GM12865 (cell line): ENCODE data around the gene BTNL2.

Experiments
- DNase-seq: peaks from one replicate; pipeline ENCODE4 v3.0.0; 2010; ENCODE audit warnings: low read depth
- H3K4me3 ChIP-seq: 2 replicates; pipeline ENCODE4 v1.5.1; 2011; ENCODE audit warnings: mild to moderate bottlenecking, low read depth, low read length, control low read depth
- TF ChIP-seq, protein P1 (sequence below): IDR thresholded peaks from 2 replicates; pipeline ENCODE4 v1.5.1; 2011; ENCODE audit warnings: low read length, control low read depth, low read depth, inconsistent platforms; ENCODE audit not compliant: insufficient read depth; ENCODE audit errors: missing control alignments

The BTNL2 gene

DNA sequence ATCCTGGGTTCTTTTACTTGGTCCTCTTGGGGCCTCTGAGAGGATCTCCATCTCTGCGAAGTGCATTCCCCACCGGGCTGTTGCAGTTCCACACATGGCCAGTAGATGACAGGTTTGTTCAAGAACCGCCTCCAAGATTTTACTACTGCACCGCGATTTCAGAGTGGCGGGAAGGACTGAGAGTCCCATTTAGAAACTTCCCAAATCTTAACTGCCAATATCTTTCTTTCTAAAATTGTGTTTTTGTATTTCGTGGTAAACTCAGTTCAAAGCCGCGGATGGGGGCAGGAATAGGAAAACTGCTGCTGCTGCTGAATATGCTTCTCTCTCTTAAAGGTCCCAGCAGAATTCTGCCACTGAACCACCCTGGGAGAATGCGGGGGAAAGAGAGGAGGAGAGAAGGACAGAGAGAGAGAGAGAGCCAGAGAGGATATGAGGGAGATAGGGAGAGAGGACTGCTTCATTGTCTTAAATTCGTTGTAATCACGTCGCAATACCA is 8.6 kb upstream of the BTNL2 start:
- DNase-seq, result peak; percentile 82
- TF ChIP-seq, protein P1, sequence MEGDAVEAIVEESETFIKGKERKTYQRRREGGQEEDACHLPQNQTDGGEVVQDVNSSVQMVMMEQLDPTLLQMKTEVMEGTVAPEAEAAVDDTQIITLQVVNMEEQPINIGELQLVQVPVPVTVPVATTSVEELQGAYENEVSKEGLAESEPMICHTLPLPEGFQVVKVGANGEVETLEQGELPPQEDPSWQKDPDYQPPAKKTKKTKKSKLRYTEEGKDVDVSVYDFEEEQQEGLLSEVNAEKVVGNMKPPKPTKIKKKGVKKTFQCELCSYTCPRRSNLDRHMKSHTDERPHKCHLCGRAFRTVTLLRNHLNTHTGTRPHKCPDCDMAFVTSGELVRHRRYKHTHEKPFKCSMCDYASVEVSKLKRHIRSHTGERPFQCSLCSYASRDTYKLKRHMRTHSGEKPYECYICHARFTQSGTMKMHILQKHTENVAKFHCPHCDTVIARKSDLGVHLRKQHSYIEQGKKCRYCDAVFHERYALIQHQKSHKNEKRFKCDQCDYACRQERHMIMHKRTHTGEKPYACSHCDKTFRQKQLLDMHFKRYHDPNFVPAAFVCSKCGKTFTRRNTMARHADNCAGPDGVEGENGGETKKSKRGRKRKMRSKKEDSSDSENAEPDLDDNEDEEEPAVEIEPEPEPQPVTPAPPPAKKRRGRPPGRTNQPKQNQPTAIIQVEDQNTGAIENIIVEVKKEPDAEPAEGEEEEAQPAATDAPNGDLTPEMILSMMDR, result peak; percentile 99
- no peak overlapping the region for H3K4me3 ChIP-seq

DNA sequence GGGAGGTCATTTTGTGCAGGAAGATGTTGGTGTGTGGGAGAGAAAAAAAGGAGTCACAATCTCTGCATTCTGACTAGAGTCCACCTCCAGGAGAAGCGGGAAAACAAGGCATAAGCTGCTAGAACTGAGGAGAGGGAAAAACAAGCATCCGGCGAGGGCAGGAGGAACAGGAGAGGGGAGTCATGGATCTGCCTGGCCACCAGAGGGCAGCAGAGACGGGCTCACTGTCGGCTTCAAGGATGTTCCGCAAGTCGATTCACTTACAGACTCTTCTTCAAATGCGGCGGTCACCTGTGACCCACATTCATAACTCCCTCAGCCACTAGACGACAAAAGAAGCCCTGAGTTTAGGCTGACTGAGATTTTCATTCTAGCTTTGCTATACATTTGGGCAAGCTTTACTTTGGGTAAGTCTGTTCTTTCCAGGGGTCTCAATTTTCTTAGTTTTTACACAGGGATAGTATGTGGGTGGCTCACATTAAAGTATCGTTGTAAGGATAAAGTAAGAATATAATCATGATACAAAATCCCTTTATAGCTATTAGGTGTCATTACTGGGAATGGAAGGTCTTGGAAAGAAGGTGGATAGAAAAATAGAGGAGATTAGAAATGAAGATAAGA is 6.6 kb upstream of the BTNL2 start:
- DNase-seq, result peak; percentile 92
- TF ChIP-seq, protein P1, result peak; percentile 98
- no peak overlapping the region for H3K4me3 ChIP-seq

DNA sequence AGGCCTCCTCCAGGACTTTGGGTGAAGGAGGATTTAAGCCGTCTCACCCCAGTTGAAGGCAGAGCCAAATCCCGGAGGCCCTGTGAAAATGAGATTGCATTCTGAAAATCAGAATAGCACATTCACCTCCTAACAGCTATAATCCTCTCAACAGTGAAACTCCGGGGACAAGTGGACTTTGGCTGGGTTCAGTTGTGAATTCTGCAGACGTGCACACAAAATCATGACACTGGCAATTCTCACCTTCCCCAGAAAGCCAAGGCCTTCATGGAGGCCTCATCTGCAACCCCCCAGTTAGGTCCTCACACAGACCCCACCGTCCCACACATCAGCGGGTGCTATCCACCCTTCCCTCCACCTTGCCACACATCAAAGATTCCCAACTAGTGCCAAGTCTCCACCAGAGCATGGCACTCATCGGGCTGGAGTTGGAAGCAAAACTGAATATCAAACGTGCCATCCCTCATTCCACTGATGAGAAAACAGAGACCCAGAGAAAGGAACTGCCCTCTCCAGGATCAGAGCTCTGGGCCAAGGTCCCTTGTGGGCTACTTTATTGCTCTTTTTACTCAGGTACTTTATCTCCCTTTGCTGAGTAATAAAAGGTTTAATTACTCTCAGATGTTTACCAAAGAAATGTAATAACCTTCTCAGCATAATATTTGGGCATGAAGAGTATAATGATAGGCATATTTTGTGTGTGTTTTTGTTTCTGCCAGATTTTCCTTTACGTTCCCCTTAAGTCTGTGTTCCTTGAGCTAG is 4.8 kb upstream of the BTNL2 start:
- TF ChIP-seq, protein P1, result no peak
- H3K4me3 ChIP-seq, result no peak overlapping the region
- no peak for DNase-seq

DNA sequence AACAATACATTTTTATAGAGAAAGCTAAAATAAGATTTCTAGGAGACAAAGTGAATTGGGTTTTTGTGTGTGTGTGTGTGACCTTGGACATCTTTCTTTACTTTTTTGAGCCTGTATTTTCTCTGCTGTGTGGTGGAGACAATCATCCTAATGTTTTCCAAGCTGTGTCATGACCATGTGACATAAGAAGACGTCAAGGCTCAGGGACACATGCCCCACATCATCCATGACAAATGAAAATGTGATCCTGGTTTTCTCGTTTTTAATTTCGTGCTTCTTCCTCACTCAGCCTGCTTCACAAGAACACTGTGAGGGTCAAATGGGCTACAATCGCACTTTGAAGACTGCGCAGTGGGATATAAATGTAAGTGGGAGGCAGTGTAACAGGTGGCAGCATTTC is 3.9 kb upstream of the BTNL2 start:
- no peak overlapping the region for H3K4me3 ChIP-seq
- TF ChIP-seq, protein P1, result no peak
- DNase-seq, result no peak

DNA sequence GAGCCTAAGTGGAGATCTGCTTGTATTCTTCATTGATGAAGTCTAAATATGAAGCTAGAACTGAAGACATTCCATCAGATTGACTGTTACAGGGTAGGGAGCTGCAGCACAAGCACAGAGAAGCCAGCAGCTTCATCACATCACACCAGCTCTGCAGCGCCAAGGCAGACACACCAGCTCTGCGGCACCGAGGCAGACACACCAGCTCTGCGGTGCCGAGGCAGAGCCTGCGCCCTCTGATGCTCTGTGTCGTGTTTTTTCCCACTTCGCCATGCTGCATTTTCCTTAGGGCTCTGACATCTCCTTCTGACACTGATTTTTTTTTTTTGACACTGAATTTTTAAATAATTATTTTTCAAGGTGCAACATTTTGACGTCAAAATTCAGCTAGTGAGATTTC is 784 bp downstream of the BTNL2 start:
- no peak for DNase-seq
- no peak overlapping the region for H3K4me3 ChIP-seq
- TF ChIP-seq, protein P1, result no peak

DNA sequence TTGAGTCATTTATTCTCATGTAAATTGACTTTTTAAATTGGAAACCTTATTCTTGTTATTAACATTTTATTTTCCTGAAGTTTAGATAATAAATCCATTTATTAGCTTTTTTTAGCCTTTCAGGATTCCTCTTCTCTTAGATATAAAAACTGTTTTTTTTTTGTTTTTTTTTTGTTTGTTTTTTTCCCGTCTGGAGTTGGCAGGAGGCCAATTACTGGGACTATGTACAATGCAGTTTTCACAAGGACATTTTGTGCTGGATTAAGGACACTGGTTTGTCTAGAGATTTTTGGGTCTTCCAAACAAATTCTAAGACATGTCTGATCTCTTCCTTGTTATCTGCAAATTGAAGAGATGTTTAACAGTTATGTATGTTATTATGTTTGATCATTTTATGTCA is 1.3 kb downstream of the BTNL2 start:
- no peak overlapping the region for H3K4me3 ChIP-seq
- no peak for DNase-seq
- TF ChIP-seq, protein P1, result no peak

- no peak for DNase-seq
- H3K4me3 ChIP-seq, result no peak overlapping the region
- TF ChIP-seq, protein P1, result no peak
Measured at GRCh38 chr6:32402812-32403211, 4.2 kb downstream of the BTNL2 start.
